Trophoblast cell (in vitro differentiated cells and primary cell): ENCODE measurements around the gene IFNGR2.
A peak's percentile ranks its signal among the peaks of the same experiment; 100 is the strongest.

ENCODE experiments used
- DNase-seq, 2 donors: peaks; one replicate each; pipeline ENCODE4 v3.0.0-alpha.2; 2016
- H2AFZ ChIP-seq: 2 replicates; pipeline ENCODE4 v1.6.1; 2013; ENCODE audit warnings: low read length, moderate library complexity, mild to moderate bottlenecking; ENCODE audit not compliant: insufficient read depth, poor library complexity
- H2AK5ac ChIP-seq: 2 replicates; pipeline ENCODE4 v1.6.1; 2013; ENCODE audit warnings: mild to moderate bottlenecking, low read length
- H2BK120ac ChIP-seq: 2 replicates; pipeline ENCODE4 v1.6.1; 2013; ENCODE audit warnings: low read length, mild to moderate bottlenecking, moderate library complexity; ENCODE audit not compliant: insufficient read depth, poor library complexity
- H2BK12ac ChIP-seq: 2 replicates; pipeline ENCODE4 v1.6.1; 2013; ENCODE audit warnings: mild to moderate bottlenecking, low read length, moderate library complexity
- H2BK5ac ChIP-seq: 2 replicates; pipeline ENCODE4 v1.6.1; 2013; ENCODE audit warnings: low read length, low read depth, moderate library complexity, mild to moderate bottlenecking; ENCODE audit not compliant: poor library complexity
- H3K14ac ChIP-seq: 2 replicates; pipeline ENCODE4 v1.6.1; 2013; ENCODE audit warnings: mild to moderate bottlenecking, low read length
- H3K18ac ChIP-seq: 2 replicates; pipeline ENCODE4 v1.6.1; 2013; ENCODE audit warnings: mild to moderate bottlenecking, low read length
- H3K23ac ChIP-seq: 2 replicates; pipeline ENCODE4 v1.6.1; 2013; ENCODE audit warnings: low read length
- H3K27ac ChIP-seq: 2 replicates; pipeline ENCODE4 v1.5.1; 2013; ENCODE audit warnings: low read depth, mild to moderate bottlenecking, inconsistent platforms, low read length, moderate library complexity
- H3K27me3 ChIP-seq: 2 replicates; pipeline ENCODE4 v1.6.1; 2013; ENCODE audit warnings: inconsistent platforms, mild to moderate bottlenecking, low read length, moderate library complexity; ENCODE audit not compliant: insufficient read depth
- H3K36me3 ChIP-seq, 2 experiments: 1 replicate in 1 of 2; 2 replicates in 1 of 2; pipeline ENCODE4 v1.6.1; 2013; ENCODE audit warnings: low read length in 2 of 2, mild to moderate bottlenecking in 2 of 2, moderate library complexity in 1 of 2; ENCODE audit not compliant: insufficient read depth in 2 of 2, control insufficient read depth in 1 of 2
- H3K4ac ChIP-seq: 2 replicates; pipeline ENCODE4 v1.6.1; 2013; ENCODE audit warnings: low read depth, mild to moderate bottlenecking, low read length, moderate library complexity
- H3K4me1 ChIP-seq, 2 experiments: 1 replicate in 1 of 2; 2 replicates in 1 of 2; pipeline ENCODE4 v1.6.1; 2013; ENCODE audit warnings: low read length in 2 of 2, mild to moderate bottlenecking in 2 of 2, moderate library complexity in 1 of 2; ENCODE audit not compliant: insufficient read depth in 2 of 2, control insufficient read depth in 1 of 2
- H3K4me2 ChIP-seq: 2 replicates; pipeline ENCODE4 v1.6.1; 2013; ENCODE audit warnings: inconsistent platforms, mild to moderate bottlenecking, low read length, moderate library complexity
- H3K4me3 ChIP-seq: 2 replicates; pipeline ENCODE4 v1.5.1; 2013; ENCODE audit warnings: mild to moderate bottlenecking, low read depth, low read length, inconsistent platforms
- H3K79me1 ChIP-seq: one replicate; pipeline ENCODE4 v1.6.1; 2013; ENCODE audit warnings: low read length
- H3K79me2 ChIP-seq: 2 replicates; pipeline ENCODE4 v1.6.1; 2013; ENCODE audit warnings: low read length, mild to moderate bottlenecking; ENCODE audit not compliant: control insufficient read depth, insufficient read depth, poor library complexity
- H3K9ac ChIP-seq: 2 replicates; pipeline ENCODE4 v1.6.1; 2013; ENCODE audit warnings: mild to moderate bottlenecking, low read length
- H3K9me3 ChIP-seq: 2 replicates; pipeline ENCODE4 v1.6.1; 2013; ENCODE audit warnings: low read depth, mild to moderate bottlenecking, control low read depth, inconsistent platforms, low read length; ENCODE audit not compliant: insufficient read depth
- H4K12ac ChIP-seq: 2 replicates; pipeline ENCODE4 v1.6.1; 2013; ENCODE audit warnings: low read depth, mild to moderate bottlenecking, low read length, moderate library complexity
- H4K8ac ChIP-seq: 2 replicates; pipeline ENCODE4 v1.6.1; 2013; ENCODE audit warnings: low read depth, mild to moderate bottlenecking, low read length, moderate library complexity
- H4K91ac ChIP-seq: one replicate; pipeline ENCODE4 v1.6.1; 2013; ENCODE audit warnings: low read depth, mild to moderate bottlenecking, low read length, moderate library complexity
- WGBS: extraction: QIAGEN DNeasy Blood & Tissue Kit; methylation state at CpG from one replicate; pipeline ENCODE4 v1.1.7; 2013; ENCODE audit warnings: missing lambda C conversion rate; ENCODE audit not compliant: insufficient read length, insufficient coverage; ENCODE audit errors: extremely low coverage; 5-methylcytosine and 5-hydroxymethylcytosine counted together

Gene IFNGR2

DNA sequence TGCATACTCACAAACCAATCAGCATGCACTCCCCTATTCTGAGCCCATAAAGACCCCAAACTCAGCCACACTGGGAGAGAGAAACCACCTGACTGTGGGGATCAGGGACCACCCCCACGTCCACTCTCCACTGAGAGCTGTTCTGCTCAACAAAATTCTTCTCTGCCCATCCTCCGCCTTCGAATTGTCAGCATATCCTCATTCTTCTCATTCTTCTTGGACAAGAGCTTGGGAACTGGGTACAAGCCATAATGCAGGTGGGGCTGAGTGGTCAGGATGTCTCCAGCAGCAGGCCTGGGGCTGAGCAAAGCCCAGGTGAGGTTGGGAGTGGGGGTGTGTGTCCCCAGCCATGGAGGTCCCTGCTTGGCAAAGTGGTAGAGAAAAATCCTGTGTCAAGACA lies 34.6 kb upstream of the IFNGR2 start:
- no peaks in the 10 kb centered on the region for H3K4me1 ChIP-seq
- no peak overlapping the region for H3K14ac ChIP-seq
- no peaks in the 10 kb centered on the region for H3K27me3 ChIP-seq
- no peak overlapping the region for H2AK5ac ChIP-seq
- H3K27ac ChIP-seq = no peak overlapping the region
- no peak for DNase-seq
- H3K23ac ChIP-seq = no peak overlapping the region
- no peak overlapping the region for H2BK12ac ChIP-seq
- H4K12ac ChIP-seq = no peak overlapping the region
- no peak overlapping the region for H3K4ac ChIP-seq
- no peak overlapping the region for H2BK120ac ChIP-seq
- H3K36me3 ChIP-seq = peaks cover 0 to 1% of the 10 kb centered on the region in 2 experiments
- peak overlapping the region; percentile 42 for H4K91ac ChIP-seq
- no peaks in the 10 kb centered on the region for H3K79me2 ChIP-seq
- H3K9ac ChIP-seq = no peak overlapping the region
- WGBS = no CpG with 5 or more reads among the region's 3 CpGs
- H2AFZ ChIP-seq = no peak overlapping the region
- H4K8ac ChIP-seq = no peak overlapping the region
- no peak overlapping the region for H2BK5ac ChIP-seq
- no peak overlapping the region for H3K4me2 ChIP-seq
- H3K79me1 ChIP-seq = no peaks in the 10 kb centered on the region
- H3K18ac ChIP-seq = no peak overlapping the region
- H3K4me3 ChIP-seq = peak overlapping the region; percentile 54
- H3K9me3 ChIP-seq = peaks cover 17% of the 10 kb centered on the region

GRCh38 chr21:33369586-33369985 lies 33.6 kb upstream of the IFNGR2 start:
- no peak overlapping the region for H3K18ac ChIP-seq
- H4K91ac ChIP-seq = no peak overlapping the region
- H3K14ac ChIP-seq = no peak overlapping the region
- no peak overlapping the region for H4K8ac ChIP-seq
- no peak overlapping the region for H2AFZ ChIP-seq
- no peak overlapping the region for H2AK5ac ChIP-seq
- H3K23ac ChIP-seq = no peak overlapping the region
- no peak overlapping the region for H2BK12ac ChIP-seq
- H3K36me3 ChIP-seq = peaks cover 0 to 1% of the 10 kb centered on the region in 2 experiments
- H3K27me3 ChIP-seq = no peaks in the 10 kb centered on the region
- no peak overlapping the region for H3K27ac ChIP-seq
- whole genome bisulfite sequencing = no CpG with 5 or more reads among the region's 1 CpG
- no peak overlapping the region for H4K12ac ChIP-seq
- H2BK120ac ChIP-seq = no peak overlapping the region
- no peak for DNase-seq
- no peak overlapping the region for H3K4me3 ChIP-seq
- H2BK5ac ChIP-seq = no peak overlapping the region
- H3K4ac ChIP-seq = no peak overlapping the region
- H3K9ac ChIP-seq = no peak overlapping the region
- H3K79me2 ChIP-seq = no peaks in the 10 kb centered on the region
- H3K79me1 ChIP-seq = no peaks in the 10 kb centered on the region
- no peak overlapping the region for H3K4me2 ChIP-seq
- peaks cover 17% of the 10 kb centered on the region for H3K9me3 ChIP-seq
- no peaks in the 10 kb centered on the region for H3K4me1 ChIP-seq

- H3K4ac ChIP-seq = no peak overlapping the region
- H3K9me3 ChIP-seq = peaks cover 17% of the 10 kb centered on the region
- no peak overlapping the region for H4K8ac ChIP-seq
- H2AFZ ChIP-seq = no peak overlapping the region
- no peak overlapping the region for H3K9ac ChIP-seq
- peaks cover 0 to 1% of the 10 kb centered on the region in 2 experiments for H3K36me3 ChIP-seq
- H3K4me3 ChIP-seq = no peak overlapping the region
- no CpG with 5 or more reads among the region's 2 CpGs for WGBS
- no peak overlapping the region for H4K12ac ChIP-seq
- H2AK5ac ChIP-seq = no peak overlapping the region
- H3K4me1 ChIP-seq = no peaks in the 10 kb centered on the region
- no peaks in the 10 kb centered on the region for H3K79me2 ChIP-seq
- H3K79me1 ChIP-seq = no peaks in the 10 kb centered on the region
- DNase-seq = no peak
- H3K27me3 ChIP-seq = no peaks in the 10 kb centered on the region
- H3K23ac ChIP-seq = no peak overlapping the region
- H2BK5ac ChIP-seq = no peak overlapping the region
- H4K91ac ChIP-seq = no peak overlapping the region
- no peak overlapping the region for H3K14ac ChIP-seq
- no peak overlapping the region for H3K27ac ChIP-seq
- H2BK120ac ChIP-seq = no peak overlapping the region
- H3K4me2 ChIP-seq = no peak overlapping the region
- H3K18ac ChIP-seq = no peak overlapping the region
- H2BK12ac ChIP-seq = no peak overlapping the region
Measured at GRCh38 chr21:33370305-33370704, 32.9 kb upstream of the IFNGR2 start.

- no peak overlapping the region for H3K4me2 ChIP-seq
- no peak overlapping the region for H3K4ac ChIP-seq
- H3K9me3 ChIP-seq = peaks cover 15% of the 10 kb centered on the region
- no peak for DNase-seq
- no peak overlapping the region for H3K18ac ChIP-seq
- no peak overlapping the region for H3K23ac ChIP-seq
- no peaks in the 10 kb centered on the region for H3K27me3 ChIP-seq
- H2AFZ ChIP-seq = no peak overlapping the region
- no peak overlapping the region for H2AK5ac ChIP-seq
- H2BK12ac ChIP-seq = no peak overlapping the region
- no peak overlapping the region for H3K27ac ChIP-seq
- no peak overlapping the region for H4K91ac ChIP-seq
- peaks cover 0 to 1% of the 10 kb centered on the region in 2 experiments for H3K36me3 ChIP-seq
- H2BK120ac ChIP-seq = no peak overlapping the region
- H2BK5ac ChIP-seq = no peak overlapping the region
- H4K8ac ChIP-seq = no peak overlapping the region
- no CpG with 5 or more reads among the region's 3 CpGs for WGBS
- no peaks in the 10 kb centered on the region for H3K4me1 ChIP-seq
- H3K79me1 ChIP-seq = no peaks in the 10 kb centered on the region
- no peak overlapping the region for H3K4me3 ChIP-seq
- no peak overlapping the region for H3K9ac ChIP-seq
- no peak overlapping the region for H4K12ac ChIP-seq
- no peaks in the 10 kb centered on the region for H3K79me2 ChIP-seq
- H3K14ac ChIP-seq = no peak overlapping the region
Measured at GRCh38 chr21:33371366-33371765, 31.8 kb upstream of the IFNGR2 start.
